HG03066 (cell line): ENCODE results near the gene IFNGR2.
A peak's percentile ranks its signal among the peaks of the same experiment; 100 is the strongest.
"Not testable (repeated sequence)": the region's sequence is repeated elsewhere in the genome, so short reads cannot be mapped to it uniquely, and the experiment has no call there.

Experiments used
- ATAC-seq: cut with Tn5 transposase; IDR thresholded peaks from one replicate; pipeline ENCODE4 v1.9.1; 2021; ENCODE audit warnings: low read depth; ENCODE audit not compliant: unreplicated experiment

Gene IFNGR2

DNA sequence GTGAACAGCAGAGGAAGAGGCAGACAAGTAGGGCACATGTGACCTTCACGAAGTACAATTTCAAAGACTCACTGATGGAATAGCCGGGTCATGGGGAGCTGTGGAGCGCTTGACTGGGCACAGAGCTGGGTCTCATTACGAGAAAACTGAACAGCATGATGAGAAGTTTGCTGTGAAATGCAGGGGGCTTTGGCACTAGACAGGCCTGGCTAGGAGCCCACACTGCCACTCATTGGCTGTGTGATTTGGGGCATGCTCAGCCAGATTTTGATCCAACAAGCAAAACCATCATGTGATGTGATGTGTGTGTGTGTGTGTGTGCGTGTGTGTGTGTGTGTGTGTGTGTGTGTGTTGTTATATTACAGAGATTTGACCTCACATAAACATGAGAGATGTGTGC lies 4.9 kb upstream of the IFNGR2 start:
- ATAC-seq: no peak

DNA sequence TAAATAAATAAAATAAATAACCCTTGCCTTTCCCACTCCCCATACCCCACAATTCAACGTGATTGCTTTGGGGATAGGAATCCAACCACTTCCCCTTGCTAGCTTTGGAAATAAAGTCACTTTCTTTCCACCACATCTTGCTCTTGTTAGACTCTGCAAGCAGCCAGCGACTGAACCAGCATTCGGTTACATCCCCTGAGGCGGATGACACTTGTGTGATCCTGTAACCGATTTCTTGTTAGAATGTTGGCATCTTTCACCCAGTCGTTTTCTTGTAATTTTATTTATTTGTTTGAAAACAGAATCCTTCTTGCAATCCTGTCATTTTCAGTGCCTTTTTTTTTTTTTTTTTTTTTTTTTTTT lies 1.6 kb upstream of the IFNGR2 start:
- no peak for ATAC-seq

DNA sequence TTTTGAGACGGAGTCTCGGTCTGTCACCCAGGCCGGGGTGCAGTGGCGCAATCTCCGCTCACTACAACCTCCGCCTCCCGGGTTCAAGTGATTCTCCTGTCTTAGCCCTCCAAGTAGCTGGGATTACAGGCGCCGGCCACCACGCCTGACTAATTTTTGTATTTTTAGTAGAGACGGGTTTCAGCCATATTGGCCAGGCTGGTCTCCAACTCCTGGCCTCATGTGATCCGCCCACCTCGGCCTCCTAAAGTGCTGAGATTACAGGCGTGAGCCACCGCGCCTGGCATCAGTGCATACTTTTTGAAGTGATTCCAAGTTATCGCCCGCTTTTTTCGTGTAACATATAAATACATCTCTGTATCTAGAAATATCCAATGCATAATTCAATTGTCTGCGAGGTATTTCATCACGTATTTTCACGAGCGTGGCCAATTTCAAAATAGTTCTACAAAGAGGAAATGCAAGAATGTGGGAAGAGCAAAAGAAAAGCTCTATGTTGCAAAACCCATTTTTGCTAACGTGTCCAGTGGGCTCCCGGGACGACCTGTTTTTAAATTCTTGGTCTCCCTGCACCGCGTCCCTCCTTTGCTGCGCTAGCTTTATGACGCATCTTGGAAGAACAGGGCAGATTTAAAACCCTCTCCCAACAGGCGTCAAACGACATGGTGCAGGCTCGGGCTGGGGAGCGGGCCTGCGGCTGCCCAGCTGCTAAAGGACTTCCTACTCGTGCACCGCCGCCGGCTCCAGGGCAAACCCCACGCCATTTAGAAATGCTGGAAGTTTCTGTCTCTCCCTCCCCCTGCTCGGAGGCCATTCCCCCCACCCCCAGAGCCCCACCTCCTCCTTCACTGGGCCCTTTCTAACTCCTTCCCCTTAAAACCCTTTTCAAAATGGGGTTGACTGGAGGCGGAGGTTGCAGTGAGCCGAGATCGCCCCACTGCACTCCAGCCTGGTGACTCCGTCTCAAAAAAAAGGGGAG lies 923 bp upstream of the IFNGR2 start:
- ATAC-seq: no peak

DNA sequence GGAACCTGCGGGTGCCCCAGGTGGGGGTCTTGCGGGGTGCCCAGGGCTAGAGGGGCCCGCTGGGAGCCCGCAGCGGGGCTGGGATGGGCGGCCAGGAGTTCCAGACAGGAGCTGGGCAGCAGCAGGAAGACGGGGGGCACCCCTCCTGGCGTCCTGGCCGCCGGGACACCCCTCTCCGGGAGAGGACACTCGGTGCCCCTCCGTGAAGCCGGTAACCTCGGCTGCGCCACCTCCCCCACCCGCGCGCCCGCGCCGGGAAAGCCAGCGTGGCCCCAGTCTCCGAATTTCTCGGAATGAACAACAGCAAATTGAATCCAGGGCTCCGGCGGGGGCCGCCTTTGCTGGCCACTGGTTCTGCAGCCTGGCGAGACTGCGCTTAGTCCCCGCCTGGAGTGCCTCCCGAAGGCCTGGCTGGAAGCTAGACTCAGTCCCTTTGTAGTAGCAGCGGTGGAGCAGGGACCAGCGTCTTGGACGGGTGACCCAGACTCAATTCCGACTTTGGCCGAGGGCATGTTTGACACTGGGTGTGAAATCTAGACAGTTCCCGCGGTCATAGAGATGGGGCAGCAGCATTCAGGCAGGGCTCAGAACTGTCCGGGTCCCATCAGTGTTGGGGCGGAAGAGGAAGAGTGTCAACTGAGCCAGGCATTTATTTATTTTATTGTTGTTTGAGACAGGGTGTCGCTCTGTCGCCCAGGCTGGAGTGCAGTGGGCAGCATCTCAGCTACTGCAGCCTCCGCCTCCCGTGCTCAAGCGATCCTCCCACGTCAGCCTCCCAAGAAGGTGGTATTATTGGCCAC lies 773 bp downstream of the IFNGR2 start:
- no peak for ATAC-seq

DNA sequence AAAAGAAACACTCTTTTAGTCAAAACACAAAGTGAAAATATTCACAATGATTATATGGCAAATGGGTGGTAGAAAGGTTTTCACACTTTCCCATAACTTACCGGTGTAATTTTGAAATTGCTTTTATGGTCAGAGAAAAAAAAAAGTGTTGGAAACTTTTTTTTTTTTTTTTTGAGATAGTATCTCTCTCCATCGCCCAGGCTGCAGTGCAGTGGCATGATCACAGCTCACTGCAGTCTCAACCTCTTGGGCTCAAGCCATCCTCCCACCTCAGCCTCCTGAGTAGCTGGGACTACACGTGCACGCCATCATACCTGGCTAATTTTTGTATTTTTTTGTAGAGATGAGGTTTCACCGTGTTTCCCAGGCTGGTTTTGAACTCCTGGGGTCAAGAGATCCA lies 3.3 kb downstream of the IFNGR2 start:
- ATAC-seq: no peak

DNA sequence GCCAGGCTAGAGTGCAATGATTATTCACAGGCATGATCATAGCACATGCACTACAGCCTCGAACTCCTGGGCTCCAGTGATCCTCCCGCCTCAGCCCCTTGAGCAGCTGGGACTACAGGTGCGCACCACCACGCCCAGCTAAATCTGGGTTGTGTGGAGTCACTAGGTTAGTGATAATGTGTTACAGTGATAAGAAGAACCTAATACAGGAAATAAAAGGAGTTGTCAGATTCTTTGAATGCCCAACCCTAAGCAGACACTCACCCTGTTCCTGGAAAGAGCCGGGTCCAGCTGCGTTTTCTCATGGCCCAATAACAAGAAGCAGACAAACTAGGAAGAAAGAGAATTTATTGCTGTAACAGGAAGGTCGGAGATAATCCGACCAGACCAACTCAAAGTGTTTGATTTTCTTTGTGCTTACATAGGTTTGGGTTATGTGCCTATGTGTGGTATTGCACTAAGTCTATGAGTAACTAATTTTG lies 8.8 kb downstream of the IFNGR2 start:
- no peak for ATAC-seq

DNA sequence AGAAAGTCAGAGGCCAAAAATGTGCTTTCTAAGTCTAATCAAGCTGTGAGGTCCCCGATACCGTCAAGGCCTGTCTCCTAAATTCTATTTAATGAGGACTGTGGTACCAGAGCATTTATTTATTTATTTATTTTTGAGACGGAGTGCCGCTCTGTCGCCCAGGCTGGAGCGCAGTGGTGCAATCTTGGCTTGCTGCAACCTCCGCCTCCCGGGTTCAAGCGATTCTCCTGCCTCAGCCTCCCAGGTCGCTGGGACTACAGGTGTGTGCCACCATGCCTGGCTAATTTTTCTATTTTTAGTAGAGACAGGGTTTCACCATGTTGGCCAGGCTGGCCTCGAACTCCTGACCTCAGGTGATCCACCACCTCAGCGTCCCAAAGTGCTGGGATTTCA lies 9.2 kb downstream of the IFNGR2 start:
- ATAC-seq: not testable (repeated sequence)

DNA sequence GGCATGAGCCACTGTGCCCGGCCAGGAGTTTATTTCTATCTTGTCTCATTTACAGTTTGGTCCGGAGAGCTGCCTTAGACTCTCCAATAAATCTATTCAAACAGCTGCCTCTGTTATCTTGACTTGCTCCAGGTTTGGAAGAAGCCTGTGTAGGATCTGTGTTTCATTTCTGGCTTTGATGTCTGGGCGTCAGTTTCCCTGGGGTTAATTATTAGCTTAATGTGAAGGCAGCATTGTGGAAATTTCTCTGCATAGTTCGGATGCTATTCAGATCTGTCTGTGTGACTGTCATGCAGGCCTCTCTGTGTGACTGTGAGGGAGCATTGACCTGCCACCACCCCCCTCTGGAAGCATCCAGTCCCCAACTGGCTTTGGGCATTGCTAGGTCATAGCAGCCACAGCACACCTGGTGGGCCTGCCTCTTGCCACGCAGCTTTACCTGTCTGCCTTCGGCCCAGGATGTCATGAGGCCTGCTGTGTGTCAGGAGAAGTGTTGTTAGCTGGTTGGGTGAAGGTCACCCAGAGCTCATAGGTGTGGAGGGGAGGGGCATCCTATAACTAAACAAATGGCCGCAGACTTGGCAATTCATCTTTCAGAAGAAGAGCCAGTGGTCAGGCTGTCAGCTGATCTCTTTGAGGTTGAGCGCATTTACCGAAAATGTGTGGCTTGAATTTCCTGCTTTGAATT lies 9.8 kb downstream of the IFNGR2 start:
- ATAC-seq: peak; percentile 62

DNA sequence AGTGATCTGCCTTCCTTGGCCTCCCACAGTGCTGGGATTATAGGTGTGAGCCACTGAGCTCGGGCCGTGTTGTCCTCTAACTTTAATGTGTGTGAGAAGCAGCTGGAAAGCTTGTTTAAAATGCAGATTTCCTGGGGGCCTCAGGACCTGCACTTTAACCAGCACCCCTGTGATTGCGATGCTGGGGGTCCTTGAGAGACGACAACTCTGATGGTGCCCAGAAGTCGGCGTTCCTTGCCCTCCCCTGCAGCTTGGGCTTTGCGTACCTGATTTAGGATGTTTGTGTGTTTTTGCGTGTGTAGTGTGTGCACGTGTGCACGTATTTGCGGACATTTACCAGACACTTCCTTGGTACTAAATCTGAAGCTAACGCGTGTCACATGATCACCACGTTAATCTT lies 10.9 kb downstream of the IFNGR2 start:
- no peak for ATAC-seq

DNA sequence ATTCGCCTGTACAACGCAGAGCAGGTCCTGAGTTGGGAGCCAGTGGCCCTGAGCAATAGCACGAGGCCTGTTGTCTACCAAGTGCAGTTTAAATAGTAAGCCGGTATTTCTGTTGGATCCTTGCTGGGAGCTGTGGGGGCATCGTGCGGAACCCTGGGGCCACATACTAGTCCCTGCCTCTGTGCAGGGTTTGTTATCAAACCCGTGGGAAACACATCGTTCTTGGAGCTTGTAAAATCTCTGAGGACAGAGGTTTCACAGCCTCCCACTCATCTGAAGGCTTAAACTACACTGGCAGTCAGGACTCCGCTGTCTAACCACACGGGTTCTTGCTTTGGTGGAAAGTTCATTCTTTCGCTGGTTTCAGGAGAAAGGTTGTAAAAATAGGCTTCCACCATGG lies 11.7 kb downstream of the IFNGR2 start:
- no peak for ATAC-seq

DNA sequence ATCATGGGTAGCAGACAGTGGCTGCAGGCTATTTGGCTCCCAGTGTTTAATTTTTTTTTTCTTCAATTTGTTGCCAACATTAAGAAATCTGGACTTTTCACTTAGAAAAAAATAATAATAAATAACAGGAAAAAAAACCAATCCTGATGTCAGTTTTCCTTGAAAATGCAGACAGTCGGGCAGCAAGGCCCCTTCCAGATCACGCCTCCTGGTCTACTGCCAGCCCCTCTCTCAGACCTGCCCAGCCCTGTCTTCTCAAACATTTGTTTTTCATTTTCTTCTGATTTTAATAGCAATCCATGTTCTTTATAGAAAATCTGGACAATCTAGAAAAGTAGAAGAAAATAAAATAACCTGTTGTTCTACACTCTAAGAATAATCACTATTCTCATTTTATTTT lies 15.5 kb downstream of the IFNGR2 start:
- ATAC-seq: no peak

DNA sequence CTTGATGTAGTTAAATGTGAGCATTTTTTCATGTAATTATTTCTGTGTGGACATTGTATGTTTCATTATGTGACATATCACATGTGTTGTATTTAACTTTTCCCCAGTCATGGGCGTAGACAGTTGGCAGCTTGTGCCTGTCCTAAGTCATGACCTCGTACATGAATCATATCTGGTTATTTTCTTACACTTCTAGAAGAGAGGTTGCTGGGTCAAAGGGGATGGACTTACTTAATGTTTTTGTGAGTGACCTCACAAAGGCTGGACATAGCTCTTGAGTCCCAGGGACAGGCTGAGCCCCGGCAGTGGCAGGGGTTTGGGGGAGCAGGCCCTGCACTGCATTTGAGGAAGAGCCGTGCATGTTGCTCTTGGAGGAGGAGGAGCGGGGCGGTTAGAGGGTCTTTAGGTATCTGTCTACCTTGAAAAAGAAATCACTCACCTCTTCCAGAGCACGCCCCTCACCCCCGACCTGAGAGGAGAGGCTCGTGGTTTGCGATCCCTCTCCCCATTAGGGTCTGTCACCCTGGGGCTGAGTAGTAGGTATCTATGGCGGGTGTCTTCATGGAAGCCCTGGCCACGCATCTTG lies 16.4 kb downstream of the IFNGR2 start:
- no peak for ATAC-seq

DNA sequence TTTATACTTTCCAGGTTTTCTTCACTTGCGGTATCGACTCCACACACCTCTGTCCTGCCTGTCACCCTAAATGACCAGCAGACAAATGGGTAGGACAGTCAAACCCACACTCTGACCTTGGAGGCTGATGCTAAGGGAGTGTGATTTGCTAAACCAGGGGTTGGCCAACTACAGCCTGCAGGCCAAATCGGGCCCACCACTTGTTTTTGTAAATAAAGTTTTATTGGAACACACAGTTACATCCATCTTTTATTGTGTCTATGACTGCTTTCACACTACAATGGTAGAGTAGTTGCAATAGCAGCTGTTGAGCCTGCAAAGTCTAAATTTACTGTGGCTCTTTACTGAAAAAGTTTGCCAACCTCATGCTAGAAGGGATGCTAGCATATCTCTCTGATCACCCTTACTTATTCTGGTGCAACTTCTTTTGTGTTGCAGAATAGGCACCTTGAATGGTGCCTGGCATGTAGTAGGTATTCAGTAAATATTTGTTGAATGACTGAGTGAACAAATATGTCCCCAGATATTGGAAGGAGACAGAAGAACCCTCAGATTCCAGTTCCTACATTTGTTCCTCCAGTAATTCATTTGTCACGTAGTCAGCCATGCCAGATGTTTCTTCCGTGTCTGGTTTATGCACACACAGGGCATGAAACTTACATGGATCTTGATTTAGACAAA lies 18.6 kb downstream of the IFNGR2 start:
- ATAC-seq: no peak

DNA sequence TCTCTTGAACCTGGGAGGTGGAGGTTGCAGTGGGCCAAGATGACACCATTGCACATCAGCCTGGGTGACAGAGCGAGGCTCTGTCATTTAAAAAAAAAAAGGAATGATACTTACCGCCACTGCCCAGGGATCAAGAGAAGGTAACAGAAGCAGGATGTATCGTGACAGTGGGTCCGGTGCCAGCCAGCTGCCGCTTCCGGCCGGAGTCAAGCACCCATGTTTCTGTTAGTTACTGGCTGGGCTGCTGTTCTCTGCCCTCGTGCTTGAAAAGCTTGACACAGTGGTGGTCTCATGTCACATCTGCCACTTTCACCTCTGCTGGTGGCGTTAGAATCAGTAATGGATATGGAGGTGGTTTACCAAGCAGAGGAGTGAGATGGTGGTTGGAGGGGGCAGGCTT lies 21.0 kb downstream of the IFNGR2 start:
- no peak for ATAC-seq

DNA sequence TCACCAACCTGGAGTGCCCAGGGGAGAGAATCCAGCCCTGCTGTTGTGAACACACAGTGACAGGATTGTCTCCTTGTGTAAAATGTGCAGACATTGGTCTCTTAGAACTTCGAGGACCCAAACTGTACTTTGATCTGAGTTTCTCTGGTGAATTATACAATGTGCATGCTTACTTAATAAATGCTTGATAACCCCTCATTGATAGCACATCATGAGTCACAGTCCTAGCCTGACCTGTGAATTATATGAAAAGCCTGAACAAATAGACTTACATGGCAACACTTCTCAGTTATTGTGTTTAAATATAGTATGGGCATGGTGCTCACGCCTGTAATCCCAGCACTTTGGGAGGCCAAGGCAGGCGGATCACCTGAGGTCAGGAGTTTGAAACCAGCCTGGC lies 22.6 kb downstream of the IFNGR2 start:
- ATAC-seq: no peak

DNA sequence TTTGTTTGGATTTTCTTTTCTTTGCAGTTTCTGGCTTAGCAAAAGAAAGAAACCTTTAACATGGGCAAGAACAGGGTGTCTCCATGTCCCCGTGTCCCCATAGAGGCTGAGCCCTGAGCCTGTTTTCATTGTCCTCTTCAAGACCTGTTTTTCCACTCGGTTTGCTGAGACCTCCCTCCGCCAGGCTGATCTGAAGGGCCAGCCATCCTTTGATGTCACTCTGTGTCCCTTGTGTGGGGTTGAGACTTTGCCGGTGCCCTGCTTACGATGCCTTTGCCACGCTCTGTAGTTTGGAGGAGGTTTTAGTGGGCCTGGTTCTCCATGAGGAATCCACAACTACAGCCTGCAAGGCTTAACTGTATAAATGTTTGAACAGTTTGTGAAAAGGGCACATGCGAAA lies 23.8 kb downstream of the IFNGR2 start:
- ATAC-seq: no peak

DNA sequence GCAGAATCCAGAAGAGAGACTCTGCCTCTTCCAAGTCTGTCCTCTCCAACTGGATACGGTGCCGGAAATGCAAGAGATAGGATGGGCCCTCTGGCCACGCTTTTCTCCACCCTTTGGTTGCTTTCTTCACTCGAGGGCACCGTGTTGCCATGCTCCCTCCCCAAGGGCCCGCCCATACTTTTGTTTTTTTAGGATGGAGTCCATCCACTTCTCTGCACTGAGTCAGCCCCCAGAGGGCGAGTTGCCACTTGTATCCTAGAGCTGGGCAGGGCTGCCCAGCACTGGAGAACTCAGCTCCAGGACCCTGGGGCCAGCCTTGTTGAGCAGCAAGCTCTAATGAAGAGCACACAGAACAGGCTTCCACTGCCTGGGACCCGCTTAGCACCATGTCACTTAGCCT lies 25.5 kb downstream of the IFNGR2 start:
- no peak for ATAC-seq

DNA sequence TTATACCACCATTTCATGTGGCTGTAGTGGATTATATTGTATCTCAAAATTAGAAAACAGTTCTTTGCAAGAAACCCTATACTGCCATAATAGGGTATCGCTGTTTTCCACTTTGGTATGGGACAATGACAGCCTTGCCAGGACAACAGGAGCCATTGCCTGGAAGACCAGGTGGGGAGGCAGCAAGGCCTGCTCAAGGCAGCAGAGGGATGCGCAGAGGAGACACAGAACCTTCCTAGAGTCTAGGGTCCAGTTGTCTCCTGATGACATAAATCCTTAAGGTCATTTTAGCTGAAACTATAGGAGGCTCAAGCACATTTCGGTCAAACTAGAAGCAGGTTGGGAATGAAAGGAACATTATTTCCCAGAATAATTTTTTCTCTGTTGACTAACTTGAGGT lies 27.6 kb downstream of the IFNGR2 start:
- no peak for ATAC-seq

DNA sequence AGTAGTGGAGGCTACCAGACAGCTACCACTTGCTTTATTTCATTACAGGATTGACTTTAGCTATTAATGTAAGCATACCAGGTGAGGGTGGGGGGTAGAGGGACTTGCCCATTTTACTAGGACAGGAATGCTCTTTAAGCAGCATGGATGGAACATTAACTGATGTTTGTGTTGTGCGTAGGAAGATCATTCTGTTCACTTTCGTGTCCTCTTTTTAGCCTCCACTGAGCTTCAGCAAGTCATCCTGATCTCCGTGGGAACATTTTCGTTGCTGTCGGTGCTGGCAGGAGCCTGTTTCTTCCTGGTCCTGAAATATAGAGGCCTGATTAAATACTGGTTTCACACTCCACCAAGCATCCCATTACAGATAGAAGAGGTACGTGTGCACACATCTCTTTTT lies 29.3 kb downstream of the IFNGR2 start:
- no peak for ATAC-seq

DNA sequence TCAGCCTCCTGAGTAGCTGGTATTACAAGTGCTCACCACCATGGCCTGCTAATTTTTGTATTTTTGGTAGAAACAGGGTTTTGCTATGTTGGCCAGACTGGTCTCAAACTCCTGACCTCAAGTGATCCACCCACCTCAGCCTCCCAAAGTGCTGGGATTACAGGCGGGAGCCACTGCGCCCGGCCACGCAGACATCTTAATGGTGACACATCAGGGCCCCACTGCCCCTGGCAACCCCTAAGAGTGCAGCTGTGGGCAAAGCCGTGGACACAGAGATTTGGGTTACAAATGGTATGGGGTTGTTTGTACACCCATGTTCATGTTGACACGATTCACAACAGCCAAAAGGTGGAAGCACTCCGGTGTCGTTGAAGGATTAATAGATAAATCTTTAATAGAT lies 29.8 kb downstream of the IFNGR2 start:
- ATAC-seq: no peak
